Lower leg skin (tissue), 3 donors: ENCODE data around the gene EP300.

Source experiments
- POLR2A ChIP-seq, 2 donors: fragments of 450-650 bp; IDR thresholded peaks; one replicate each; pipeline ENCODE4 v1.6.1; 2016 to 2017; ENCODE audit warnings: antibody characterized with exemption in 2 of 2, mild to moderate bottlenecking in 1 of 2, moderate library complexity in 1 of 2
- TF ChIP-seq, protein P1 (sequence below), 3 donors: fragments of 450-650 bp; IDR thresholded peaks; one replicate each; pipeline ENCODE4 v1.5.1; 2016; ENCODE audit warnings: antibody characterized with exemption in 3 of 3, mild to moderate bottlenecking in 3 of 3, moderate library complexity in 2 of 3

- no peak for TF ChIP-seq POLR2A (IDR thresholded peaks at IDR 0.05)
- TF ChIP-seq, protein P1, sequence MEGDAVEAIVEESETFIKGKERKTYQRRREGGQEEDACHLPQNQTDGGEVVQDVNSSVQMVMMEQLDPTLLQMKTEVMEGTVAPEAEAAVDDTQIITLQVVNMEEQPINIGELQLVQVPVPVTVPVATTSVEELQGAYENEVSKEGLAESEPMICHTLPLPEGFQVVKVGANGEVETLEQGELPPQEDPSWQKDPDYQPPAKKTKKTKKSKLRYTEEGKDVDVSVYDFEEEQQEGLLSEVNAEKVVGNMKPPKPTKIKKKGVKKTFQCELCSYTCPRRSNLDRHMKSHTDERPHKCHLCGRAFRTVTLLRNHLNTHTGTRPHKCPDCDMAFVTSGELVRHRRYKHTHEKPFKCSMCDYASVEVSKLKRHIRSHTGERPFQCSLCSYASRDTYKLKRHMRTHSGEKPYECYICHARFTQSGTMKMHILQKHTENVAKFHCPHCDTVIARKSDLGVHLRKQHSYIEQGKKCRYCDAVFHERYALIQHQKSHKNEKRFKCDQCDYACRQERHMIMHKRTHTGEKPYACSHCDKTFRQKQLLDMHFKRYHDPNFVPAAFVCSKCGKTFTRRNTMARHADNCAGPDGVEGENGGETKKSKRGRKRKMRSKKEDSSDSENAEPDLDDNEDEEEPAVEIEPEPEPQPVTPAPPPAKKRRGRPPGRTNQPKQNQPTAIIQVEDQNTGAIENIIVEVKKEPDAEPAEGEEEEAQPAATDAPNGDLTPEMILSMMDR (IDR thresholded peaks at IDR 0.05) = no peak
These were observed 123.0 kb downstream of the EP300 start for GRCh38 chr22:41215409-41215808.
